OCI-LY1 (cell line): ENCODE results near the gene RNF103.

Source experiments
- H2AFZ ChIP-seq: fragments of 200-600 bp; sonication (generic), shearing (Covaris generic); 2 replicates; pipeline ENCODE4 v1.6.0; 2014; ENCODE audit warnings: antibody characterized with exemption, mild to moderate bottlenecking, low read length
- H3F3A ChIP-seq: fragments of 200-600 bp; sonication (generic), shearing (Covaris generic); 2 replicates; pipeline ENCODE4 v1.6.0; 2014; ENCODE audit warnings: mild to moderate bottlenecking, antibody characterized with exemption, low read length, moderate library complexity; ENCODE audit not compliant: insufficient read depth
- H3K27ac ChIP-seq: fragments of 200-600 bp; sonication (generic); 2 replicates; pipeline ENCODE4 v1.5.1; 2014; ENCODE audit warnings: low read length, mixed run types, mild to moderate bottlenecking, low read depth; ENCODE audit not compliant: poor library complexity, severe bottlenecking
- H3K27me3 ChIP-seq: fragments of 200-600 bp; sonication (generic); 2 replicates; pipeline ENCODE4 v1.6.0; 2014; ENCODE audit warnings: antibody characterized with exemption, mild to moderate bottlenecking, low read length, moderate library complexity; ENCODE audit not compliant: insufficient read depth
- H3K36me3 ChIP-seq: fragments of 200-600 bp; sonication (generic); 2 replicates; pipeline ENCODE4 v1.6.1; 2014; ENCODE audit warnings: mild to moderate bottlenecking, antibody characterized with exemption, low read length, moderate library complexity, mixed read lengths; ENCODE audit not compliant: insufficient read depth
- H3K4me1 ChIP-seq: fragments of 200-600 bp; sonication (generic); 2 replicates; pipeline ENCODE4 v1.5.1; 2014; ENCODE audit warnings: mild to moderate bottlenecking, low read length, moderate library complexity; ENCODE audit not compliant: insufficient read depth, severe bottlenecking
- H3K4me2 ChIP-seq: fragments of 200-600 bp; sonication (generic), shearing (Covaris generic); 2 replicates; pipeline ENCODE4 v1.6.1; 2014; ENCODE audit warnings: low read length
- H3K4me3 ChIP-seq: fragments of 200-600 bp; sonication (generic); 2 replicates; pipeline ENCODE4 v1.5.1; 2014; ENCODE audit warnings: low read length, low read depth, mild to moderate bottlenecking, mixed read lengths; ENCODE audit not compliant: poor library complexity, severe bottlenecking
- H3K79me2 ChIP-seq: fragments of 200-600 bp; shearing (Covaris generic); 2 replicates; pipeline ENCODE4 v1.6.1; 2016; ENCODE audit warnings: mixed run types, low read length, mixed read lengths; ENCODE audit not compliant: insufficient read depth
- H3K9ac ChIP-seq: fragments of 200-600 bp; sonication (generic), shearing (Covaris generic); 2 replicates; pipeline ENCODE4 v1.6.1; 2014; ENCODE audit warnings: mild to moderate bottlenecking, low read length, mixed read lengths
- H3K9me2 ChIP-seq: fragments of 200-600 bp; sonication (generic), shearing (Covaris generic); 2 replicates; pipeline ENCODE4 v1.6.1; 2014; ENCODE audit warnings: low read depth, mild to moderate bottlenecking, low read length, mixed read lengths
- H3K9me3 ChIP-seq: fragments of 200-600 bp; shearing (Covaris generic); 2 replicates; pipeline ENCODE4 v1.6.1; 2014; ENCODE audit warnings: low read length, mixed read lengths
- H4K20me1 ChIP-seq: fragments of 200-600 bp; sonication (generic), shearing (Covaris generic); 2 replicates; pipeline ENCODE4 v1.6.0; 2016; ENCODE audit warnings: mild to moderate bottlenecking, low read length; ENCODE audit not compliant: insufficient read depth
- EZH2 ChIP-seq: fragments of 200-600 bp; sonication (generic), shearing (Covaris generic); IDR thresholded peaks from 2 replicates; pipeline ENCODE4 v1.8.0; 2017; ENCODE audit warnings: borderline replicate concordance, mixed run types, mild to moderate bottlenecking, antibody characterized with exemption, low read length, moderate library complexity, mixed read lengths
- TF ChIP-seq, protein P1 (sequence below): fragments of 200-600 bp; sonication (generic), shearing (Covaris generic); IDR thresholded peaks from 2 replicates; pipeline ENCODE4 v1.5.1; 2017; ENCODE audit warnings: mild to moderate bottlenecking, antibody characterized with exemption, low read length, moderate library complexity, mixed read lengths

The RNF103 gene

DNA sequence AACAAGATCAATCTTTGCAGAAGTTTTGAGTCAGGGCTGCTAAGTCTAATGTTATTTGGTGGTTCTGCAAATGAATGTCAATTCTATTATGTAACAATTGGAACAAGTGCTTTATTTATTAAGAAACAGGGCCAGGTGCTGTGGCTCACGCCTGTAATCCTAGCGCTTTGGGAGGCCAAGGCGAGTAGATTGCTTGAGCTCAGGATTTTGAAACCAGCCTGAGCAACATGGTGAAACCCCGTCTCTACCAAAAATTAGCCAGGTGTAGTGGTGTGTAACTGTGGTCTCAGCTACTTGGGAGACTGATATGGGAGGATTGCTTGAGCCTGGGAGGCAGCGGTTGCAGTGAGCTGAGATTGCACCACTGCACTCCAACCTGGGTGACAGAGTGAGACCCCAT, 13.2 kb upstream of the RNF103 start:
- H3K36me3 ChIP-seq: no peaks in the 10 kb centered on the region
- no peak overlapping the region for H3K9ac ChIP-seq
- no peaks in the 10 kb centered on the region for H3K9me3 ChIP-seq
- no peaks in the 10 kb centered on the region for H3K9me2 ChIP-seq
- H3K4me2 ChIP-seq: no peak overlapping the region
- no peaks in the 10 kb centered on the region for H4K20me1 ChIP-seq
- H2AFZ ChIP-seq: no peak overlapping the region
- H3F3A ChIP-seq: no peaks in the 10 kb centered on the region
- H3K4me1 ChIP-seq: no peaks in the 10 kb centered on the region
- no peak overlapping the region for H3K4me3 ChIP-seq
- TF ChIP-seq EZH2: no peak
- no peak overlapping the region for H3K27ac ChIP-seq
- no peaks in the 10 kb centered on the region for H3K27me3 ChIP-seq
- H3K79me2 ChIP-seq: no peaks in the 10 kb centered on the region

DNA sequence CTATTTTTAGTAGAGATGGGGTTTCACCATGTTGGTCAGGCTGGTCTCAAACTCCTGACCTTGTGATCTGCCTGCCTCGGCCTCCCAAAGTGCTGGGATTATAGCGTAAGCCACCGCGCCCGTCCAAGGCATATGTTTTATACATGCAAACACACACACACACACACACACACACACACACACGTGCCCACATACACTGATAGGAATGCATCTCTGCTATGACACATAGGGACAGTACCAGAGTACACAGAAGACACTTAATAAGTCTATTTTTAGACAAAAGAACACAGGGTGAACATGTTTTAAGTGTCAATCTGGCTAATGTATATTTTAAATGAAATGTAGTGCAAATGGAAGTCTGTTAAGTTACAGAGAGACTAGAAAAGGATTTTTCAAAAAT, 10.7 kb upstream of the RNF103 start:
- Histone ChIP-seq H3K27me3 (no peaks in the 10 kb centered on the region), H3K4me1 (no peaks in the 10 kb centered on the region), H3K4me3 (no peak overlapping the region), H2AFZ (no peak overlapping the region), H3K79me2 (no peaks in the 10 kb centered on the region), H4K20me1 (no peaks in the 10 kb centered on the region), H3K9ac (no peak overlapping the region), H3F3A (no peaks in the 10 kb centered on the region), H3K9me3 (no peaks in the 10 kb centered on the region), H3K27ac (no peak overlapping the region), H3K9me2 (no peaks in the 10 kb centered on the region), H3K4me2 (no peak overlapping the region), H3K36me3 (no peaks in the 10 kb centered on the region)
- TF ChIP-seq, protein P1, sequence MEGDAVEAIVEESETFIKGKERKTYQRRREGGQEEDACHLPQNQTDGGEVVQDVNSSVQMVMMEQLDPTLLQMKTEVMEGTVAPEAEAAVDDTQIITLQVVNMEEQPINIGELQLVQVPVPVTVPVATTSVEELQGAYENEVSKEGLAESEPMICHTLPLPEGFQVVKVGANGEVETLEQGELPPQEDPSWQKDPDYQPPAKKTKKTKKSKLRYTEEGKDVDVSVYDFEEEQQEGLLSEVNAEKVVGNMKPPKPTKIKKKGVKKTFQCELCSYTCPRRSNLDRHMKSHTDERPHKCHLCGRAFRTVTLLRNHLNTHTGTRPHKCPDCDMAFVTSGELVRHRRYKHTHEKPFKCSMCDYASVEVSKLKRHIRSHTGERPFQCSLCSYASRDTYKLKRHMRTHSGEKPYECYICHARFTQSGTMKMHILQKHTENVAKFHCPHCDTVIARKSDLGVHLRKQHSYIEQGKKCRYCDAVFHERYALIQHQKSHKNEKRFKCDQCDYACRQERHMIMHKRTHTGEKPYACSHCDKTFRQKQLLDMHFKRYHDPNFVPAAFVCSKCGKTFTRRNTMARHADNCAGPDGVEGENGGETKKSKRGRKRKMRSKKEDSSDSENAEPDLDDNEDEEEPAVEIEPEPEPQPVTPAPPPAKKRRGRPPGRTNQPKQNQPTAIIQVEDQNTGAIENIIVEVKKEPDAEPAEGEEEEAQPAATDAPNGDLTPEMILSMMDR: no peak
- no peak for TF ChIP-seq EZH2

DNA sequence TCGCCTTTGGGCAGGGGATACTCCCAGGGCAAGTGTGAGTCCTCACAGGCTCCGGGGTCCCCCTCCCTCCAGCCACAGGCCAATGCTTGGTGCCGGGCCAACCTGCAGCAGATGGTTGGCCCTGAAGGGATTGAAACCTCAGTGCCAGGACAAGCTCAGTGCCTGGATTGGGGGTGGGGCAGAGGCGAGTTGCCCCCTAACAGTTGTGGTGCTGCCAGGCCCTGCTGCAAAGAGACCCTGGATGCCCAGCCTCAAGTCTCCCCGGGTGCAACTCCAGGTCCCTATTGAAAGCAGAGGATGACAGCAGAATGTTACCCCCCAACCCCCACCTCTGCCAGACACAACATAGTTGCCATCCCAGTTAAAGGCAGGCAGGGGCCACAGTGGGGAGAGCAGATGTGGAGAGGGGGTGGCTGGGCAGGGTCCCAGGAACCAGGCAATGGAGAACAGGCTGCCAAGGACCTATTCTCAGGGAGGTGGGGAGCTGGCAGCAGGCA, 9.5 kb upstream of the RNF103 start:
- Histone ChIP-seq H3K4me2 (no peak overlapping the region), H4K20me1 (no peaks in the 10 kb centered on the region), H3K4me3 (no peak overlapping the region), H3K9me3 (no peaks in the 10 kb centered on the region), H3K9ac (no peak overlapping the region), H3K4me1 (no peaks in the 10 kb centered on the region), H3K9me2 (no peaks in the 10 kb centered on the region), H3K79me2 (no peaks in the 10 kb centered on the region), H3K27me3 (no peaks in the 10 kb centered on the region), H3K27ac (no peak overlapping the region), H3F3A (no peaks in the 10 kb centered on the region), H3K36me3 (no peaks in the 10 kb centered on the region), H2AFZ (no peak overlapping the region)
- TF ChIP-seq, protein P1: no peak
- no peak for TF ChIP-seq EZH2

DNA sequence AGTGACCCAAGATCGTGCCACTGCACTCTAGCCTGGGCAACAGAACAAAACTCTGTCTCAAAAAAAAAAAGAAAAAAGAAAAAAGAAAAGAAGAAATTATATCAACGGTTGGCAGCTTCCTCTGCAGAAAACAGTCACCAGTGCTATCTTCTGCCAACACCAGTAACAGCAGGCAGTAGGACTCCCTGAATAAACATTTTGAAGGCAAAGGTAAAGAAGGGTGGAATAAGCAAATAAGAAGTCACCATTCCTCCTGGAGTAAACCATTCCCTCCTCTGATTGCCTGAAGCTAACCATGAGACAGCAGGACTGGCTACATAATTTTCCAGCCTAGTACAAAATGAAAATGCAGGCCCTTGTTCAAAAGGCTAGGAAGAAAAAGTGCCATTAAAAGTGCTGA, 9.0 kb upstream of the RNF103 start:
- TF ChIP-seq, protein P1: no peak
- no peak for TF ChIP-seq EZH2
- H3K4me2 ChIP-seq: no peak overlapping the region
- H3K27ac ChIP-seq: no peak overlapping the region
- no peaks in the 10 kb centered on the region for H3K27me3 ChIP-seq
- no peaks in the 10 kb centered on the region for H3K36me3 ChIP-seq
- H3K9ac ChIP-seq: no peak overlapping the region
- H4K20me1 ChIP-seq: no peaks in the 10 kb centered on the region
- no peak overlapping the region for H2AFZ ChIP-seq
- no peaks in the 10 kb centered on the region for H3K9me3 ChIP-seq
- no peaks in the 10 kb centered on the region for H3F3A ChIP-seq
- H3K79me2 ChIP-seq: no peaks in the 10 kb centered on the region
- H3K4me1 ChIP-seq: no peaks in the 10 kb centered on the region
- no peak overlapping the region for H3K4me3 ChIP-seq
- H3K9me2 ChIP-seq: no peaks in the 10 kb centered on the region
